Choroid plexus epithelial cell (primary cell): ENCODE data around the gene MT1E.
A peak's percentile ranks its signal among the peaks of the same experiment; 100 is the strongest.

Source experiments
- DNase-seq: peaks from one replicate; pipeline ENCODE4 v3.0.0-alpha.2; 2010; ENCODE audit warnings: low read depth
- H3K4me3 ChIP-seq: 2 replicates; pipeline ENCODE4 v1.5.1; 2011; ENCODE audit warnings: low read depth, mild to moderate bottlenecking, control low read depth, low read length, moderate library complexity
- CTCF ChIP-seq: conservative IDR thresholded peaks from 2 replicates; pipeline ENCODE4 v1.5.1; 2011; ENCODE audit warnings: low read depth, mild to moderate bottlenecking, control low read depth, inconsistent platforms, low read length, moderate library complexity

Gene MT1E

GRCh38 chr16:56607675-56608042 lies 17.9 kb upstream of the MT1E start:
- H3K4me3 ChIP-seq: no peak overlapping the region

DNA sequence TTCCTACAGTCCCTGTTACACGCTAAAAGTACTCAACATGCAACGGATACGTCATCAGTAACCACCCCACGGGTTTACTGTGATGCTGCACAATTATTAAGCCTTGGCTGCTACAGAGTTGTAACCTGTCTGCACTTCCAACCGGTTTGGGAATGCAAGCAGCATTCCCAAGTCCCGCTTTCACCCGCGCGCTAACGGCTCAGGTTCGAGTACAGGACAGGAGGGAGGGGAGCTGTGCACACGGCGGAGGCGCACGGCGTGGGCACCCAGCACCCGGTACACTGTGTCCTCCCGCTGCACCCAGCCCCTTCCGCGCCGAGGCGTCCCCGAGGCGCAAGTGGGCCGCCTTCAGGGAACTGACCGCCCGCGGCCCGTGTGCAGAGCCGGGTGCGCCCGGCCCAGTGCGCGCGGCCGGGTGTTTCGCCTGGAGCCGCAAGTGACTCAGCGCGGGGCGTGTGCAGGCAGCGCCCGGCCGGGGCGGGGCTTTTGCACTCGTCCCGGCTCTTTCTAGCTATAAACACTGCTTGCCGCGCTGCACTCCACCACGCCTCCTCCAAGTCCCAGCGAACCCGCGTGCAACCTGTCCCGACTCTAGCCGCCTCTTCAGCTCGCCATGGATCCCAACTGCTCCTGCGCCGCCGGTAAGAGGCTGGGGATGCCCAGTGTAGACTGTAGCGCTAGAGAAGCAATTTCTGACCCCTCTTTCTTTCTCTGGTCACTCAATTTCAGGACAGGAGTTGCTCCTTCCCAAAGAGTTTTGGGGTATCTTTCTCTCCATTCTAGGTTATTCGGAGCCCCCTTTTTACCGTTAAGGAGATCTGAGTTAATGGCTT lies 17.3 kb upstream of the MT1E start, which contains the start of gene MT2A:
TSS of gene MT2A (plus strand) at position 542 of the 833 bp plus-strand sequence. CDS start at position 614, 72 bp downstream.
- DNase-seq: peak; percentile 99
- H3K4me3 ChIP-seq: peak within 1 kb of the TSS; percentile 87
- TF ChIP-seq CTCF: no peak

More at GRCh38 chr16:56607675-56608042, 17.9 kb upstream of the MT1E start:
- DNase-seq: no peak
- no peak for TF ChIP-seq CTCF

DNA sequence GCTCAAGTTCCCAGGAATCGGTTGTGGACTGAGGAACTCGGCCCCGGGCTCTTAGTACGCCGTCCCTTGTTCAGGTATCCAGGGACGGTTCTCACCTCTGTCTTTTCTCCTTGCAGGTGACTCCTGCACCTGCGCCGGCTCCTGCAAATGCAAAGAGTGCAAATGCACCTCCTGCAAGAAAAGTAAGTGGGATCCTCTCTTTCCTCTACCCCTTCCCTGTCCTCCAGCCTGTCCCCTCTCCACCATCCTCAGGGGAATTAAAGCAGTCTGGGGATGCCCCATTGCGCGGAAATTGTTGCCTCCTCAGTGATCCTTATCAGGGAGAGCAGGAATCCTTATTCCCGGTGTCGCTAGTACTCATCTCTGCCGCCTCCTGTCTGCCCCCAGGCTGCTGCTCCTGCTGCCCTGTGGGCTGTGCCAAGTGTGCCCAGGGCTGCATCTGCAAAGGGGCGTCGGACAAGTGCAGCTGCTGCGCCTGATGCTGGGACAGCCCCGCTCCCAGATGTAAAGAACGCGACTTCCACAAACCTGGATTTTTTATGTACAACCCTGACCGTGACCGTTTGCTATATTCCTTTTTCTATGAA lies 16.6 kb upstream of the MT1E start:
- peak overlapping the region; percentile 87 for H3K4me3 ChIP-seq
- no peak for DNase-seq
- peak; percentile 0 for TF ChIP-seq CTCF

DNA sequence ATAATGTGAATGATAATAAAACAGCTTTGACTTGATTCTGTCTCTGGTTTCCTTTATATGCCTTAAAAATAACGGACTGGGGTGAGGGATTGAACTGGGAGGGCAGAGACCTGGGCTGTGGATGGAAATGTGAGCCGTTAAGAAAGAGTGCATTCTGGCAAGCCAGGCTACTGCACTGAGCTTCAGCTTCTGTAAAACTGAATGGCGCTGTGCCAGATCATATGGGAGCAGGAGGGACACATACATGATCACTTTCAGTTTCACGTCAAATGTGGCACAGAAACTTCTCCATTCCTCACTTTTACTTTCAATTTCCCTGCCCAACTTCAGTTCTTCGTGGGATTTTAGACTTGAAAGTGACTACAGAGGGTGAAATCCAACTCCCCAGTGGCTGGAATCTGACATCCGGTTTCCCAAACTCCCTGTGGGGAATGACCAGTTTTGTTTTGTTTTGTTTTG lies 16.1 kb upstream of the MT1E start:
- peak; percentile 94 for DNase-seq
- H3K4me3 ChIP-seq: peak overlapping the region; percentile 87
- no peak for TF ChIP-seq CTCF

- peak; percentile 19 for TF ChIP-seq CTCF
- H3K4me3 ChIP-seq: peak overlapping the region; percentile 87
- peak; percentile 96 for DNase-seq
Measured at GRCh38 chr16:56610017-56610608, 15.5 kb upstream of the MT1E start.

GRCh38 chr16:56610609-56611111 lies 14.9 kb upstream of the MT1E start:
- TF ChIP-seq CTCF: no peak
- peak; percentile 63 for DNase-seq
- peak overlapping the region; percentile 87 for H3K4me3 ChIP-seq
